ENCODE results near the gene GPR35.

DNA sequence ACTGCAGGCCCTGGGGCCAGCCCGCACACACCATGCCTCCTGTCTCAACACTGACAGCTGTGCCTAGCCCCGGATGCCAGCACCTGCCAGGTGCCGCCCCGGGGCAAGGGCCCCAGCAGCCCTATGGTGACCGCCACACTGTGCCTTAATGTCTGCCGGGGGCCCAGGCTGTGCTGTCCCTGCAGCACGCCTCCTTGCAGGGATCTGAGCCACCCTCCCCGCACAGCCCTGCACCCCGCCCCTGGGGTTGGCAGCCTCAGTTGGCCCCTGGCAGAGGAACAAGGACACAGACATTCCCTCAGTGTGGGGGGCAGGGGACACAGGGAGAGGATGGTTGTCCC lies 47.2 kb upstream of the GPR35 start:
- TF ChIP-seq, protein P1, sequence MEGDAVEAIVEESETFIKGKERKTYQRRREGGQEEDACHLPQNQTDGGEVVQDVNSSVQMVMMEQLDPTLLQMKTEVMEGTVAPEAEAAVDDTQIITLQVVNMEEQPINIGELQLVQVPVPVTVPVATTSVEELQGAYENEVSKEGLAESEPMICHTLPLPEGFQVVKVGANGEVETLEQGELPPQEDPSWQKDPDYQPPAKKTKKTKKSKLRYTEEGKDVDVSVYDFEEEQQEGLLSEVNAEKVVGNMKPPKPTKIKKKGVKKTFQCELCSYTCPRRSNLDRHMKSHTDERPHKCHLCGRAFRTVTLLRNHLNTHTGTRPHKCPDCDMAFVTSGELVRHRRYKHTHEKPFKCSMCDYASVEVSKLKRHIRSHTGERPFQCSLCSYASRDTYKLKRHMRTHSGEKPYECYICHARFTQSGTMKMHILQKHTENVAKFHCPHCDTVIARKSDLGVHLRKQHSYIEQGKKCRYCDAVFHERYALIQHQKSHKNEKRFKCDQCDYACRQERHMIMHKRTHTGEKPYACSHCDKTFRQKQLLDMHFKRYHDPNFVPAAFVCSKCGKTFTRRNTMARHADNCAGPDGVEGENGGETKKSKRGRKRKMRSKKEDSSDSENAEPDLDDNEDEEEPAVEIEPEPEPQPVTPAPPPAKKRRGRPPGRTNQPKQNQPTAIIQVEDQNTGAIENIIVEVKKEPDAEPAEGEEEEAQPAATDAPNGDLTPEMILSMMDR (IDR thresholded peaks at IDR 0.05 in 4 of 5, conservative IDR thresholded peaks at IDR 0.05 in 1 of 5) = no peak
- TF ChIP-seq POLR2A (IDR thresholded peaks at IDR 0.05) = no peak

Measured in gastrocnemius medialis (tissue), 4 donors.